Testis (tissue), 2 donors: Measurements from ENCODE around the gene RAB5A.
"Not testable (repeated sequence)": the region's sequence is repeated elsewhere in the genome, so short reads cannot be mapped to it uniquely, and the experiment has no call there.

Experiments
- CTCF ChIP-seq, 3 experiments: fragments of 450-650 bp in 2 of 3; fragments of 200-600 bp in 1 of 3; sonication (generic) in 1 of 3; IDR thresholded peaks; one replicate each; pipeline ENCODE4 v1.5.1; 2016 to 2019; ENCODE audit warnings: antibody characterized with exemption in 3 of 3, mild to moderate bottlenecking in 2 of 3, moderate library complexity in 1 of 3
- POLR2A ChIP-seq: fragments of 450-650 bp; IDR thresholded peaks from one replicate; pipeline ENCODE4 v1.6.1; 2017; ENCODE audit warnings: antibody characterized with exemption, mild to moderate bottlenecking, moderate library complexity

GRCh38 chr3:19899833-19900232, 47.1 kb upstream of the RAB5A start:
- not testable (repeated sequence) for TF ChIP-seq CTCF (IDR thresholded peaks at IDR 0.05); POLR2A
